GM08714 (cell line): ENCODE data around the gene PLSCR5.

ENCODE experiments used
- H3K4me3 ChIP-seq: fragments of 200-500 bp; sonication (Bioruptor generic); 2 replicates; pipeline ENCODE4 v1.5.1; 2014; ENCODE audit warnings: mild to moderate bottlenecking, low read length, inconsistent platforms
- ZNF274 ChIP-seq: IDR thresholded peaks from 2 replicates; pipeline ENCODE4 v1.6.1; 2012; ENCODE audit warnings: mild to moderate bottlenecking, low read depth, low read length

Gene PLSCR5

GRCh38 chr3:146561879-146562278, 43.3 kb downstream of the PLSCR5 start:
- TF ChIP-seq ZNF274, result no peak
- no peak overlapping the region for H3K4me3 ChIP-seq

DNA sequence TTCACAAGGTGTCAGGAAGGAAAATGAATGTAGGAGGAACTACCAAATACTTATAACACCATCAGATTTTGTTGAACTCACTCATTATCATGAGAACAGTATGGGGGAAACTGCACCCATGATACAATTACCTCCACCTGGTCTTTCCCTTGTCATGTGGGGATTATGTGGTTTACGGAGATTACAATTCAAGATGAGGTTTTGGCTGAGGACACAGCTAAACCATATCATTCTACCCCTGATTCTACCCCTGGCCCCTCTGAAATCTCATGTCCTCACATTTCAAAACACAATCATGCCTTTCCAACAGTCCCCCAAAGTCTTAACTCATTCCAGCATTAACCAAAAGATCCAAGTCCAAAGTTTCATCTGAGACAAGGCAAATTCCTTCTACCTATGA, 43.7 kb downstream of the PLSCR5 start:
- no peak for TF ChIP-seq ZNF274
- H3K4me3 ChIP-seq, result no peak overlapping the region

DNA sequence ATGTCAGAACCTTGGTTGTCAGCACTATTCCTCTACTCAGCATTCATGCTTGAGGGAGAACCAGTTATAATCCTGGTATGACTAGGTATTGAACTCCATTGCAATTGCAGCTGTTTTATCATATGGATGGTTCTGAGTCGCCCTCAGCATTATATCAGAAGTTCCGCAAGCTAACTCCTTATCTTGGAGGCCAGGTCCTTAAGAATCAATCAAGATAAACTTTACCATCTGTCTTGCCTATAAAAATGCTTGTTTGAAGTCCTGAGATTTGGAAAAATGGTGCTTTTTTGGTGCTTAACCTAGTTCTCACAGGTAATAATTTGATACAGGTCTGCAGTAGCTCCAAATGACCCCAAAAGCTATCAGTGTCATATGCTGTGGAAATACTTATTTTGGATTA, 44.5 kb downstream of the PLSCR5 start:
- no peak overlapping the region for H3K4me3 ChIP-seq
- TF ChIP-seq ZNF274, result no peak

DNA sequence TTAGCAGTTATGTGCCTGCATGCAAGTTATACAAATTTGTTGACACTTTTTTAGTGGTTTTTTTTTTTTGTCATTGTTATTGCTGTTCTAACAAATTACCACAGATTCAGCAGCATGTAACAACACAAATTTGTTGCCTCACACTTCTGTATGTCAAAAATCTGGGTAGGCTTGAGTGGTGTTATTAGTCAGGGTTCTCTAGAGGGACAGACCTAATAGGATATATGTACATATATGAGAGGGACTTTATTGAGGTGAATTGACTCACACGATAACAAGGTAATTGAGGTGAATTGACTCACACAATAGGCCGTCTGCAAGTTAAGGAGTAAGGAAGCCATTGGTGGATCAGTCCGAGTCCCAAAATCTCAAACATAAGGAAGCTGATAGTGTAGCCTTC, 45.8 kb downstream of the PLSCR5 start:
- no peak for TF ChIP-seq ZNF274

GRCh38 chr3:146558781-146559180, 46.4 kb downstream of the PLSCR5 start:
- H3K4me3 ChIP-seq, result no peak overlapping the region
- no peak for TF ChIP-seq ZNF274

More for the DNA sequence above, 45.8 kb downstream of the PLSCR5 start:
- H3K4me3 ChIP-seq, result no peak overlapping the region

GRCh38 chr3:146557745-146558144, 47.4 kb downstream of the PLSCR5 start:
- H3K4me3 ChIP-seq, result no peak overlapping the region
- no peak for TF ChIP-seq ZNF274

DNA sequence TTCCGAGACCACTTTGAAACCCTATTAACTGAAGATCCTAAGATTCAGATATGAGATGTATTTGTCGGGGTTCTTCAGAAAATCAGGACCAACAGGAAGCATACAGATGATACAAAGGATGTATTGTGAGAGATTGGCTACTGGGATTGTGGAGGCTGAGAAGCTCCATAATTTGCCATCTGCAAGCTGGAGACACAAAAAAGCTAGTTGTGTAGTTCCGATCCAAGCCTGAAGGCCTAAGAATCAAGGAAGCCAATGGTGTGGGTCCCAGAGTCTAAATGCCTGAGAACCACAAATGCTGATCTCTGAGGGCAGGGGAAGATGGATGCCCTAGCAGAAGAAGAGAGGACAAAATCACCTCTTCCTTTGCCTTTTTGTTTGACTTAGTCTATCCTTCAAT, 49.8 kb downstream of the PLSCR5 start:
- no peak overlapping the region for H3K4me3 ChIP-seq
- TF ChIP-seq ZNF274, result no peak

GRCh38 chr3:146554151-146554760, 50.9 kb downstream of the PLSCR5 start:
- H3K4me3 ChIP-seq, result no peak overlapping the region
- TF ChIP-seq ZNF274, result no peak

- H3K4me3 ChIP-seq, result no peak overlapping the region
- no peak for TF ChIP-seq ZNF274
These were observed 54.2 kb downstream of the PLSCR5 start for GRCh38 chr3:146550743-146551510.

DNA sequence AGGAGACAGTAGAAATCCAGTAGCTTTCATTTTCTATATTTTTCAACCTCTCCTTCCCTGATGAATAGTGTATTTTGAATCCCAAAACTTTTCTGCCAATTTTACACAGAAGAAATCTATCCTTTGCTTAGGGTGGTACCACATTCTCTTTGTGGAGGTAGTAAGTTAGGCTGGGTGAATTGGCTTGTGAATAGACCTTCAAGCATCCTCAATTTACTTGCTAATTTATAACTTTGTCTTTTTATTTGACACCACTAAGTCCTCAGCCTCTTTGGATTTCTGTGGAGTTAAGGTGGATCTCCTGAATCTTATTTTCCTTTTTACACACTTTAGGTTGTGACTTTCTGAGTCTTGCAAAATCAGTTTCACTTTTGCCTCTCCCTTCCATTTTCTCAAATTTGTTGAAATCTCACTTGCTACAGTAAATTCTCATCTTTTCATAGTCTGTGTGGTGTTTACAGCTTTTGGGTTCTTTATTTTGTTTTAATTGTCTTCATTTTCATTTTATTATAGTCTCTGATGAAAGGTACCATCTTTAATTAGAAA, 55.0 kb downstream of the PLSCR5 start:
- TF ChIP-seq ZNF274, result no peak
- H3K4me3 ChIP-seq, result no peak overlapping the region

GRCh38 chr3:146547235-146547835, 57.8 kb downstream of the PLSCR5 start:
- TF ChIP-seq ZNF274, result no peak
- no peak overlapping the region for H3K4me3 ChIP-seq

DNA sequence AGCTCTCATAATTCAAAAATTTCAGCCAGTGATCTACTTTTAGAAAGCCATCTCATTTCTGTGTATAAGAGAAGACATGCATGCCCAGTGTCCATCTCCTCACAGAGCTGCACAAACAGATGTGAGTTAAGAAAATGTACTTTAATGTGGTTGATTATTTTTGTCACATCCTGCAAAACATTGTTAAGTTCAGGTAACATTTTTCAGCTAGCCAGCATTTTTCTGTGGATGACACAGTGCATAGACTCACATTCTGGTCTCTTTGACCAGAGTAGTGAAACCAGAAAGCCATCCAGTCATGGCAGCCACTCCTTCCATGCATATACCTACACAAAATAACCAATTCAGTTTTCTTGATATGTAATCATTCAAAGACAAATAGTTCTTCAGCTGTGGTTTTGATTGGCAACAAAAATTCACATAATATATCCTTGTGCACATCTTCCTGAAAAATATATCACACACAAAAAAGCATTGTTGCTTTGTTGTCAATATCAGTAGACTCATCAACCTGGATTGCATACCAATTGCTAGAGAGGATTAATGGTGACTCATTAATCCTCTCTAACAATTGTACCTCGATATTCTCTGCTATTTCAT, 58.7 kb downstream of the PLSCR5 start:
- no peak overlapping the region for H3K4me3 ChIP-seq
- TF ChIP-seq ZNF274, result no peak

DNA sequence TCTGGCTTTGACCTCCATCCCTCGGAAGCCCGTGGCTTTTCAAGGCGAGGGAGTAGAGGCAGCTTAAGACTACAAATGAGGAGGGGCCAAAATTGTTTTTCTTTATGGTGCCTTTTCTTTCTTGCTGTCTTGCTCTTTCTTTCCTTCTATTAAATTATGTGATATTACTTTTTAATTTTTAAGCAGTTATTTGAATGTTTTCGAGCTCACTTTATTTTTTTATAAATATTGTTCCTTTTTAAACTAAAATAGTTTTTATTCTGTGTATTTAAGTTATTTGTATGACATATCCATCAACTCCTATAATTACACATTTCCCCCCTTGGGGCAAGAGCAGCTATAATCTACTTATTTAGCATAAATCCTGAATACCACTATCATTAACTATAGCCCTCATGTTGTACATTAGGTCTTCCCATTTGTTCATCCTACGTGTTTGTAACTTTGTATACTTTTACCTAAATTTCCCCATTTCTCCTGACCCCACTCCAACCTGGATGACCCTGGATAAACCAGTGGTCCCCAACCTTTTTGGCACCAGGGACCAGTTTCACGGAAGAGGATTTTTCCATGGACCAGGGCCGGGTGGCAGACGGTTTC, 60.1 kb downstream of the PLSCR5 start:
- peak overlapping the region; percentile 85 for H3K4me3 ChIP-seq
- no peak for TF ChIP-seq ZNF274
